ENCODE measurements around the gene MT2A.
A peak's percentile ranks its signal among the peaks of the same experiment; 100 is the strongest.
"Not testable (repeated sequence)": the region's sequence is repeated elsewhere in the genome, so short reads cannot be mapped to it uniquely, and the experiment has no call there.

Gene MT2A

DNA sequence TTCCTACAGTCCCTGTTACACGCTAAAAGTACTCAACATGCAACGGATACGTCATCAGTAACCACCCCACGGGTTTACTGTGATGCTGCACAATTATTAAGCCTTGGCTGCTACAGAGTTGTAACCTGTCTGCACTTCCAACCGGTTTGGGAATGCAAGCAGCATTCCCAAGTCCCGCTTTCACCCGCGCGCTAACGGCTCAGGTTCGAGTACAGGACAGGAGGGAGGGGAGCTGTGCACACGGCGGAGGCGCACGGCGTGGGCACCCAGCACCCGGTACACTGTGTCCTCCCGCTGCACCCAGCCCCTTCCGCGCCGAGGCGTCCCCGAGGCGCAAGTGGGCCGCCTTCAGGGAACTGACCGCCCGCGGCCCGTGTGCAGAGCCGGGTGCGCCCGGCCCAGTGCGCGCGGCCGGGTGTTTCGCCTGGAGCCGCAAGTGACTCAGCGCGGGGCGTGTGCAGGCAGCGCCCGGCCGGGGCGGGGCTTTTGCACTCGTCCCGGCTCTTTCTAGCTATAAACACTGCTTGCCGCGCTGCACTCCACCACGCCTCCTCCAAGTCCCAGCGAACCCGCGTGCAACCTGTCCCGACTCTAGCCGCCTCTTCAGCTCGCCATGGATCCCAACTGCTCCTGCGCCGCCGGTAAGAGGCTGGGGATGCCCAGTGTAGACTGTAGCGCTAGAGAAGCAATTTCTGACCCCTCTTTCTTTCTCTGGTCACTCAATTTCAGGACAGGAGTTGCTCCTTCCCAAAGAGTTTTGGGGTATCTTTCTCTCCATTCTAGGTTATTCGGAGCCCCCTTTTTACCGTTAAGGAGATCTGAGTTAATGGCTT is at the start of gene MT2A:
Gene MT2A (plus strand): TSS at position 542 of the 833 bp plus-strand sequence. CDS start 72 bp downstream, at position 614.
- peak; percentile 99 for DNase-seq

DNA sequence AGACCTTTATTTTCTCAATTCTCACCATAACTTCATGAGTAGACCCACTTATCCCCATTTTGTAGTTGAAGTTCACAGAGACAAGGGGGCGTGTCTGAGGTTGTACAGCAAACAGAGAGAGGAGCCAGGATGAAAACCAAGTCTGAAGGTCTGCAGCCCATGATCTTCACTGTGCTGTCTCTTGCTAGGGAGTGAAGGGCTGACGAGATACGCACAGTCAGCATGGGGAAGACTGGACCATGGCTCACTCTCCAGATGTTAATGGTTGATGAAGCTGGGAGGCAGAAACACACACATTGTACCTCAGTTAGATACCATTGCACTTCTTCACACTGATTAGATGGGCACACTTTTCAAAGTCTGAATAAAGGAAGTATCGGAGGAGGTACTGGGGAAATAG is 49.3 kb upstream of the MT2A start:
- no peak for DNase-seq

DNA sequence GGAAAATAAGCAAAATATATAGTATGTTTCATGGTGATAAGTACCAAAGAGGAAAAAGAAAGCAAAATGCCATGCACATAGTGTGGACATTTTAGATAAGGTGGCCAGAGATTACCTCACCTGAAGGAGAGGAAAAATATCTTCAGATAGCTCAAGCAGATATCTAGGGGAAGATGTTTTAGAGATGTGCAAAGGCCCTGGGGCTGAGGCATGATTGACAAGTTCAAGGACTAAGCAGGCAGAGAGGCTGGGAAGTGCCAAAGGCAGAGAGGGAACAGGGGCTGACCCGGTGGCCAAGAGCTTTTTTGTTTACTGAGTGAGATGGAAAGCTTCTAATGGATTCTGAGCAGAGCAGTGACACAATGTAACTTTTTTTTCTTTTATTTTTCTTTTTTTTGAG is 47.9 kb upstream of the MT2A start:
- no peak for DNase-seq

DNA sequence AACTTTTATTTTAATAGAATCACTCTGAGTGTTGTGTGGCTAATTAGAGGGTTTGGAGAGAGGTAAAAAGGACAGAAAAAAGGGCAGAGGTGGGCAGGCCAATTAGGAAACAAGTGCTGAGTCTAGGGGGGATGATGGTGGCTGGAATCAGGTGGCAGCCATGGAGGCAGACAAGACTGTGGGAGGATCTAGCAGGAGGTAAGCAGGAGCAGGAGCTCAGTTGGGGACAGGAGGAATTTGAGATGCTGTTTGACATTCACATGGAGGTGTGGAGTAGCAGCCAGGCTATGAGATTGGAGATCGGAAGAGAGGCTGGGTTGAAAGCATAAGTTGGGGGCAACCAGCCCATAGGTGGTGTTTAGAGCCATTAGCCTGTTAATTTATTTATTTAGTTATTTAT is 47.3 kb upstream of the MT2A start:
- DNase-seq = no peak

DNA sequence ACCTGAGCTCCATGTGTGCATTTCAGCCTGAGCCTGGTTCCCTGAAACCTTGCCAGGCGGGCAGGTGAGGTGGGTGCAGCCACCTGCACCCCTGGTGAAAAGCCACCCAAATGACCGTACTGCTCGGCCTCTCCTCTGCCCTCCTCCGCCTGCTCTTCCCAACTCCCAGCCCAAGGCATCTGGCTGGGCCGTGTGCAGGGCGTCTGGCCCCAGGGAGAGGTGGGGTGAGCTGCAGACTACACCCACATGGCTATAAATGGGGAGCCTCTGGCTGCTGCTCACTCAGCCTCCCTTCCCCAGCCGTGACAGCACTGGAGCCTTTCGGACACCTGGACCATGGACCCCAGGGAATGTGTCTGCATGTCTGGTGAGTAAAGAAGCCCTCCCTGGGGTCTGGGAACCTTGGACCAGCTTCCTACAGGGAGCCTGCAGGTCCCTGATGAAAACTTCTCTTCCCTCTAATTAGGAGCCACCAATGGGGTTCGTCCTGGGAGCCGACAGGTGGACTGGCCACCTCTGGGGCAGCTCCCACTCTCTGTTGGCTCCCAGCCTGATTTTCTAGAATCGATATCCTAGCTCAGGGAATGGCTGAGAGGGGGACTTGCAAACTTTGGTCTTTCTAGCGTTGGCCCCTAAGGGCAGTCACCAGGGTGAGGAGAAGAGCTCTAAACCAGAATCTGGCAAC is 43.4 kb upstream of the MT2A start, which contains the start of gene MT4:
Gene MT4 (plus strand): TSS at position 281 of the 685 bp plus-strand sequence. CDS start 56 bp downstream, at position 337.
- DNase-seq = no peak

DNA sequence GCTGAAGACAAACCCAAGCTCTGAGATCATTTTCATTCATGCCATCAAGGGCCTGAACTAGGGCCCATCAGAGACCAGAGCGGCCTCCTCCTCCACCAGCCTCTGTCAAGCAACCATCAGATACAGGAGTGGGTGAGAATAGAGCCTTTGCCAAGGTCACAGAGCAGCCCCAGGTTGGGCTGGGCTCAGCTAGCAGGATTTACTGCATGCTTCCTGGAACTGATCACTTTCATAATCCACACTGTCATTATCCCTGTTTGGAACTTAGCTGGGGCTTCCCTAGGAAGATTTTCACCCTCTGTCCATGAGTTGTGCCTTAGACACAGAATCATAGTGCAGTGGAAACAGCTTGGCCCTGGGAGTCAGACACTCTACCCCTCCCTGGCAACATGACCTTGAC is 38.4 kb upstream of the MT2A start:
- no peak for DNase-seq

DNA sequence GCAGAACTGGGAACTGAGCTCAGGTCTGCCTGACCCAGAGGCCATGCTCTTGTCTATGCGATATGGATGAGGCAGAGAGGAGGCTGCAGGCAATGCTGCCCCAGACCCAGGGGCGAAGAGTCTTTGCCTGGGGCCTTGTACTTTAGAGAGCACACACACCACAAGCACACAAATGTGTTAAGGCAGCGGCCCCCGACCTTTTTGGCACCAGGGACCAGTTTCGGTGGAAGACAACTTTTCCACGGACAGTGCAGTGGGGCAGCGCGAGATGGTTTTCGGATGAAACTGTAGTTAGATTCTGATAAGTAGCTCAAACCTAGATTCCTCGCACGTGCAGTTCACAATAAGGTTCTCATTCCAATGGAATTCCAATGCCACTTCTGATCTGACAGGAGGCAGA is 36.9 kb upstream of the MT2A start:
- DNase-seq = no peak

DNA sequence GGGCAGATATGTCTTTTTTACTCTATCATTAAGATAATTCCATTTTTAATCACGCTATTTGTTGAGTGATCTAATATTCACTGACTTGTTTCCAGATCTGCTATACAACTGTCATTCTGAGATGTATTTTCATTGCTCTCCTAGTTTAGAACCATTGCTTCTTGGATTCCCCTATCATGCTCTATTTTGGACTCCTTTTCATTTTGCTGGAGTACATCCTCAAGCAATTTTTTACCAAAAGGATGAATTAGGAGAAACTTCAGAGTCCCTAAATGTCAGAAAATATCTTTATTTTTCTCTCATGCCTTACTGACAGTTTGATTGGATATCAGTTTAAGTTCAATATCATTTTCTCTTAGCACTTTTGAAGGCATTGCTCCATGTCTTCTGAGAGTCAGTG is 33.8 kb upstream of the MT2A start:
- DNase-seq = no peak

DNA sequence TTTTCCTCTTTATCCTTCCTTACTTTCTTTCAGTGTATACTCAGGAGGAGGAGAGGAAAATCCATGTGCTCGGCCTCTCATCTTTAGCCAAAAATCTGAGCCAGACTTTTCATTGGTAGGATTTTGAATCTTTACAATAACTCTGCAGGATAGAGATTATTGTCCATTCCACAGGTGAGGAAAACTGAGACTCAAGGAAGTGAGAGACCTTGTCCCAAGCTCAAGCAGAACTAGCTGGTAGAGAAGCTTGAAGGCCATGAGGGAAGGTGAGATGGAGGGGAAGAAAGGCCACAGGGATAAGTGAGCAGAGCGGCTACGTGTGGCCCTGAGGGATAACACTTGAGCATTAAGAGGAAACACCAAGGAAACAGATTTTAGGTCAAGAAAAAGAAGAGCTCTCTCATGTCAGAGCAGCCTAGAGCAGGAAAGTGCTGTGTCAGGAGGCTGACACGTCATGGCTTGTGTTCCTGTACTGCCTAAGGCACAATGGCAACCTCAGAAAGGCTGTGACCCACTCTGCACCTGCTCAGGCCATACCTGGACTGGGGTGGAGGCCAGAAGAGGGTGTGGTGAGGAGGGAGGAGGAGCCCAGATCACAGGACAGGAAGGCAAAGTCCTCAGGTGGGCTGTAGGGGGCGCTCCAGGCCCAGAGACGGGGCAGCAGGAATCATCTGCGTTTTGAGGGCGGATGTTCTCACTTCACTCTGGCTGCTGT is 31.6 kb upstream of the MT2A start:
- DNase-seq = peak; percentile 68

DNA sequence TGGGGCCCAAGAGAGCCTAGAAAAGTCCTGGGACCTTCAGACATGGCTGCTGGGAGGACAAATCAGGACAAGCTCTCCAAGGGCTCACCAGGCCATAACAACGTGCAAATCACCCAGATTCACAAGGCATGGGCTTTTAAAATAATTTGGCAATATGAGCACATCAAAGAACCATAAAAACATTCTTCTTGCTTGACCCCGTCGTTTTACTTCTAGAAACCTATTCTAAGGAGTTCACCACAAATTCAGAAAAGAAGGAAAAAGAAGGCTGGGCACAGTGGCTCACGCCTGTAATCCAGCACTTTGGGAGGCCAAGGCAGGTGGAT is 31.1 kb upstream of the MT2A start:
- no peak for DNase-seq

DNA sequence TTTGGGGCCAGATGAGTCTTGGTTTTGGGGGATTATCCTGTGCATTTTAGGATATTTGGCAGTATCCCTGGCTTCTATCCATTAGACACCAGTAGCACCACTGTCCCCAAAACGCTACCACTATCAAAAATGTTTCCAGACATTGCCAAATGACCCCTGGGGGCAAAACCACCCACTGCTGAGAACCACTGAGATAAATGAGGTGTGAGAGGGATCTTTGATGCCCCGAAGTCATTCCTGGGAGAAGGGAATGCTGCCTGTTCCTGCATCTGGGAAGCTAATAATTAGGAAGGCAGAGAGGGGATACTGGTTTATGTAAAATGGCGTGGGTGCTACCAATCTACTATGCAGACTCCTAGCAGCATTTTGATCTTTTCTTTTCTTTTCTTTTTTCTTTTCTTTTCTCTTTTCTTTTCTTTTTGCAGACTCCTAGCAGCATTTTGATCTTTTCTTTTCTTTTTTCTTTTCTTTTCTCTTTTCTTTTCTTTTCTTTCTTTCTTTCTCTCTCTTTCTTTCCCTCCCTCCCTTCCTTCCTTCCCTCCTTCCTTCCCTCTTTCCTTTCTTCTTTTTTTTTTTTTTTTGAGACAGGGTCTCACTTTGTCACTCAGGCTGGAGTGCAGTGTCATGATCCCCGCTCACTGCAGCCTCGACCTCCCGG is 27.9 kb upstream of the MT2A start:
- no peak for DNase-seq

DNA sequence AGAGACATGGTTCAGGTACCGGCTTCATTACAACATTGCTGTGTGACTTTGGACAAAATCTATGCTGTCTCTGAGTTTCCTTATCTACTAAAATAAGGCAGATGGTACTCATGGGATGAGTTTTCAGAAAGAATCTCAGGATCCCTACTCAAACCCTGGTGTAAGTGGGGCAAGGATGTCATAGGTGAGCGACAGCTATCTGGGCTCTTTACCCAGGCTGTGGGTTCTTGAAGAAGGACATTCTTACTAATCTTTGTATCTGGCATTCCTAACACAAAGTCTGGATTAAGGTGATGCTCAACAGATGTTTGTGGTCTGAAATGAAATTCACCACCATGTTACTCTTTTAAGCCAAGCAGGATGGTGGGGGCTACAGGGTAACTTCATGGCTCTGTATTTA is 25.5 kb upstream of the MT2A start:
- DNase-seq = not testable (repeated sequence)

DNA sequence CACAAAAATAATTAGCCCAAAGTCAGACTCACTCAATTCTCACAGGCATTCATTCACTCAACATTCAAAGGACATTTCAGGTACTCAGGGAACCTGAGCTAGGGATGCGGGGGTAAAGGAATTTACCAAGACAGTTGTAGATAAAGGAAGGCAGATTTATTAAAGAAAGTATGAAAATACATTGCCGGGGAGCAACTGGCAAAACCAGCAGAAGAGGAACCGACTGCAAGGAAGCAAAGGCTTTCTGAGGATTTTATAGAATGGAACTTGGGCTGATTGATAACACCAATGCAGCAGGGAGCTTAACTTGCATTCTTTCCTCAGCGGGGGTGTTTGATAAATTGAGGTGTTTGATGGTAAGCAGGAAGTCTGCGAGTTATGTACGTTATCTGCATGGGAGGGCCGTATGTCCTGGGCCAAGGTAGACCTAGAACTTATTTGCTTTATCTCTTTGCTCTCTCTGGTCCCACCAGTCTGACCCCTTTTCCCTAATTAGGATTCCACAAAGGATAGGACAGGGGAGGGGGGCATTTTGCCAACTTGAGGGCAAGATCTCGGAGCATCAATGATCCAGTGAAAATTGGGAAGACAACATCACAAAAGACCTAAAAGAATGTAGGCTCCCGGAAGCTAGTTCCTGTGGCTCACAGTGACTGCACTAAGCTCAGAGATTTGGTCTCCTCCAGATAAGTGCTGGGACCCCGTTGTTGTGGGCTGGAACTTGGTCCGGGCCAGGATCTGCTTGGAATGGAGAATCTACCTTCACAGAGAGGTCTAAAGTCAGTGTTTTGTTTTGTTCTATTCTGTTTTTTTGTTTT is 24.8 kb upstream of the MT2A start:
- no peak for DNase-seq

DNA sequence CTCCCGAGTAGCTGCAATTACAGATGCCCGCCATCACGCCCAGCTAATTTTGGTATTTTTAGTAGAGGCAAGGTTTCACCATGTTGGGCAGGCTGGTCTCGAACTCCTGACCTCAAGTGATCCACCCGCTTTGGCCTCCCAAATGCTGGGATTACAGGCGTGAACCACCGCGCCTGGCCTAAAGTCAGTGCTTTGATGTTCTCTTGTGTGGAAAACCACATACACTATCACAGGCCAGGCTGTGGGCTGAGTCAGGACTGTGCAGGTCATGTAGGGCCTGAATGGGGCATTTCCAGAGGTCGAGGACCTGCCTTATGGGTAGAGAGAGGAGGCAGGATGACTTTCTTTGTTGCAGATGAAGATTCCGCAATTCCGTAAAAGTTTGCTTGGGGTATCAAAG is 24.1 kb upstream of the MT2A start:
- DNase-seq = no peak

DNA sequence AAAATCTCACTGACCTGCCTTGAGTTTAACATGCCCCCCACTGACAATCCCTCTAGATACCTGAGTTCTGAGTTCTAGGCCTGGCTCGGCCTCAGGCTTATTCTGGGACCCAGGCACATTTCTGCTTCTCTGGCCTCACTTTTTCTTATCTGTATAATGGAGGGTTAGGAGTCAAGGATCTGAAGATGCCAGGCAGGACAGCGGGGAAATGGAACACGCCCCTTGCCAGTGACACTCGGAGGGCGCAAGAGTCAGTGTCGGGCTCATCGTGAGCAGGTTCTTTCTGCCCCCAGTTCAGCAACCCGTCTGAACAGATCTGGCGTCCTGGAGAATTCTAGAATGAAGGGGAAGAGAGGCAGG is 19.6 kb upstream of the MT2A start:
- DNase-seq = no peak

DNA sequence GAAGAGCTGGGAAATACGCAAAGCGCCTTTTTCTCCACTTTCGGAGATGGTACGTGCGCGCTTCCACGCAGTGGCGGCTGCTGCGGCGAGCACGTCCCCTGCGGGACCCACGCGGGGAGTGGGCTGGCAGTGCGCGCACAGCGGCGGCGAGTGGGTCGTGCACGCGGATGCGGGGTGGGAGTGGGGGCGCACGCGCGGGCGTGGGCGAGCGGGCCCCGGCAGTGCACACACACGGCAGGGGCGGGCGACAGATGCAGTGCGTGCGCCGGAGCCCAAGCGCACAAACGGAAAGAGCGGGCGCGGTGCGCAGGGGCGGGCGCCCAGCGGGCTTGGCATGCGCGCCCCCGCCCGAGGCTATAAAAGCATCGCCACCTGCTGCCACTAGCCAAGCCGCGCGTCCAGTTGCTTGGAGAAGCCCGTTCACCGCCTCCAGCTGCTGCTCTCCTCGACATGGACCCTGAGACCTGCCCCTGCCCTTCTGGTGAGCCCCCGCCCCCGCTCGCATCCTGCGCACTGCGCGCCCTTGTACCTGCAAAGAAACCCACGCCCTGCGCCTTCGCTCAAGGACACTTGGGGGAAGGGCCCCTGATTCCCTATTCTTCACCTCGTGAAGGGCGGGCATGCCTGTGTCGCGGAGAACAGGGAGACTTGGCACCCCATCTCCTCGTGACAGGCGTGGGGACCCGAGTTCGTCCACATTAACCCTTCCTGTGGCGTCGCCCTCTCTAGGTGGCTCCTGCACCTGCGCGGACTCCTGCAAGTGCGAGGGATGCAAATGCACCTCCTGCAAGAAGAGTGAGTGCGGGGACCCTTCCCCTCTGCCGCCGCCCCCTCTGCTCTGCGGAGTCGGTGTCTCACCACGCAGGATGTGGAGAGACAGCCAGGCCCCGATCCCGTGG is 19.0 kb upstream of the MT2A start, which contains the start of gene MT3:
Gene MT3 (plus strand): TSS at position 388 of the 899 bp plus-strand sequence. CDS start 63 bp downstream, at position 451.
- no peak for DNase-seq

DNA sequence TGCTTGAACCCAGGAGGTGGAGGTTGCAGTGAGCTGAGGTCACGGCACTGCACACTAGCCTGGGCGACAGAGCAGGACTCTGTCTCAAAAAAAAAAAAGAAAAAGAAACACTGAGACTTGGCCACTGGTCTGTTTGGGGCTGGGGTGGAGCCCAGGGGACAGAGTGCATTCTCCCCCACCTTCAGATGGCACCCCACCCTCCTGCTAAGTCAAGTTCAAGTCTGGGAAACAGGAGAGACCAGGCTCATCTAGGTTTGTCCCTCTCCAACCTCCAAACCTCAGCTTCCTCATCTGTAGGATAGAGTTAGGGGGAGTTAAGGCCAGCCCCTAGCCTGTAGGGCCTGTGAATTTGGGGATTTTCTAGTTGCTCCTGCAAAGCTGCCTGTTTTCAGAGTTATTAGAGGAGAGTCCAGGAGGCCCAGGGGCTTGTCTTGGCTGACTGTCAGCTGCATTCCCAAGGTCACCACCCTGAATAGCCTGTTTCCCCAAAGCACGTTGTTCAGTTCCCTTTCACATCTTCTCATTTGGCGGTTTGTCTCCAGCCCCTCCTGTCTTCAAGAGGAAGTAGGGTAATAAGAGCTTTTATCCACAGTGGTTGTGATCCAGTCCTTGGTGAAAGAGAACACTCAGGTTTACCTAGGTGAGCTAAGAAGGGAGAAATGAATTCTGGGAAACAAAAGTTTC is 16.9 kb upstream of the MT2A start:
- peak; percentile 43 for DNase-seq

DNA sequence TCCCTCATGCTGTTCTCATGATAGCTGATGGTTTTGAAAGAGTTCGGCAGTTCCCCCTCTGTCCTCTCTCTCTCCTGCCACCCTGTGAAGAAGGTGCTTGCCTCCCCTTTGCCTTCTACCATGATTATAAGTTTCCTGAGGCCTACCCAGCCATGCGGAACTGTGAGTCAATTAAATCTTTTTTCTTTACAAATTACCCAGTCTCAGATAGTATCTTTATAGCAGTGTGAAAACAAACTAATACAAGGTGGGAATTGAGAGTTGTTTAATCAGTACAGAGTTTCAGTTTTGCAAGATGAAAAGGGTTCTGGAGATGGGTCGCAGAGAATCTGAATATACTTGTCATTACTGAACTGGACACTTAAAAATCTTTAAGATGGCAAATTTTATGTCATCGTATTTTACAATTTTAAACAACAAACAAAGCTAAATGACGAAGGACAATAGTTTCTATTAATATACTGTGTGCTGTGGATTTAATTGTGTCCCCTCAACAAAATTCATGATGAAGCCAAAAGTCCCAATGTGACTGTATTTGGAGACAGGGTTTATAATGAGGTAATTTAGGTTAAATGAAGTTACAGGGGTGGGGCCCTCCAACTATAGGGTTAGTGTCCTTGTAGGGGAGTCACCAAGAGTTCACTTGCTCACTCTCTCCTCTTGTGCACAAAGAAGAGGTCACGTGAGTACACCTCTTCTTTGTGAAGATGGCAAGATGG is 14.7 kb upstream of the MT2A start:
- DNase-seq = no peak

DNA sequence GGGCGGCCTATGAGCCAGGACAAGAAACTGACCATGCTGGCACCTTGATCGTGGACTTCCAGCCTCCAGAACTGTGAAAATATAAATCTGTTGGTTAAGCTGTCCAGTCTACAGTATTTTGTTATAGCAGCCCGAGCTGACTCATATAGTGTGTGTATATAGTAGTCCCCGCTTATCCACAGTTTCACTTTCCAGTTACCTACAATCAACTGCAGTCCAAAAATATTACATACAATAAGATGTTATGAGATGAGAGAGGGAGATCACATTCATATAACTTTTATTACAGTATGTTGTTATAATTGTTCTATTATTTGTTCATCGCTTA is 14.1 kb upstream of the MT2A start:
- DNase-seq = no peak

DNA sequence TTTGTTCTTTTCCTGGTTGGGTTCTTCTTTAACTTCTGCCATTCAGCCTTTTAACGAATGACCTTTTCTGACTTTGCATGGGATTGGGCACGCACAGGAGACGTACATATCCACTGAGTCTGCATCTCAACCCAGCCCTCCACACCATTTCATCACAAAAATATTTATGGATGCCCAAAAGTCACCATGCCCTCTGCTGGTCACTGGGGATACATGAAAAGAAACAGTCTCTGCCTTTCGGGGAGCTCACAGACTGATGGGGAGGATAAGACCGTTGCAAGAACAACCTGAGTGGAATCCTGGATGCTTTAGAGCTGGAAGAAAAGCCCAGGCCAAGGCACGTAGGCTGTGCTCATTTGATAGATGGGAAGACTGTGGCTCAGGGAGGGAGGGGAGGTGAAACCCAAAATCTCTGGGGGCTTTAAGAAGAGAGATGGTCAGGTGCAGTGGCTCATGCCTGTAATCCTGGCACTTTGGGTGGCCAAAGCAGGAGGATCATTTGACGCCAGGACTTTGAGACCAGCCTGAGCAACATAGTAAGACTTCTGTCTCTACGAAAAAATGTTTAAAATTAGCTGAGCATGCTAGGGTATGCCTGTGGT is 7.9 kb upstream of the MT2A start:
- peak; percentile 62 for DNase-seq

All from inflammatory macrophage treated with lipopolysaccharide for 4 hours (primary cell).